SIG-M5 treated with dmso at 0.1 percent for 504 hours (cell line): Measurements from ENCODE around the gene CAMTA1.
A peak's percentile ranks its signal among the peaks of the same experiment; 100 is the strongest.

ENCODE experiments used
- DNase-seq: peaks from one replicate; lab custom pipeline; 2025; ENCODE audit not compliant: unreplicated experiment; lab: John Stamatoyannopoulos, UW

The CAMTA1 gene

GRCh38 chr1:7018826-7019225, 233.6 kb downstream of the CAMTA1 start:
- DNase-seq: no peak

- DNase-seq: no peak
Measured at GRCh38 chr1:7019510-7019909, 234.3 kb downstream of the CAMTA1 start.

DNA sequence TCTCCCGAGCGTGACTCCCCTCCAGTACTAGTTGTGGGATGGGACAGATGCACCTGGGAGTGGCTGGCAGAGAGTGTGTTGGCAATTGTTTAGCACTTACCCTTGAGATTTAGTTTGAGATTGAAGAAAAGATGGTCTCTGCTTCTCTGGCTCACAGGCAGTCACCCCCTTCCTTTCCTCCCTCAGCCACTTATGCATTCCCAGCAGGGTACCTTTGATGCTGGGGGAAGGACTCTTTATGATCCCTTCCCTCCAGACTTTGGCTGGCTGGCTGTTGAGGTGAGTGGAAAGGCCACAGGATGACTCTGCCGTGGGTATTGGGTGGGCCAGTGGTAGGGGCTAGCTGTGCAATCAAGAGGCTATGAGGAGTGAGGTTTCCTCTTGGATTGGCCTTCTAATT, 236.8 kb downstream of the CAMTA1 start:
- DNase-seq: no peak

DNA sequence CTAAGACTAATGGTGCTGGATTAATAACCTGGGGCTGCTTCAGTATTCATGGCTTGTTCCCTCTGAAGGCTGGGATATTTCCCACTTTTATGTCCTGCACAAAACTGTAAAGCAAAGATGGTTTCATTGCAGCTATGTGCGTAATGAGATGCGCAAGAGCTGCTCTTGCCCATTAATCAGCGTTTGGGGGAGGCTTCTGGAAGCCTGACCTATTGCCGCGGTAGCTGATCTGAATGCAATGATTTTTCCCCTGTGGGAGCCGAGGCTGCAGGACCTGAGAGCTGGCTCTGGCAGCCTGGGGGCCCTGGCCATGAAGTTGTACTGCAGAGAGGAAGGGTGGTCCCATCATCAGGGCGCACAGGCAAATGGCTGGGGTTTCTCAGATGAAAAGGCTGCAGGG, 239.8 kb downstream of the CAMTA1 start:
- DNase-seq: no peak

- no peak for DNase-seq
Measured at GRCh38 chr1:7026169-7026568, 240.9 kb downstream of the CAMTA1 start.

GRCh38 chr1:7032992-7033391, 247.7 kb downstream of the CAMTA1 start:
- no peak for DNase-seq

DNA sequence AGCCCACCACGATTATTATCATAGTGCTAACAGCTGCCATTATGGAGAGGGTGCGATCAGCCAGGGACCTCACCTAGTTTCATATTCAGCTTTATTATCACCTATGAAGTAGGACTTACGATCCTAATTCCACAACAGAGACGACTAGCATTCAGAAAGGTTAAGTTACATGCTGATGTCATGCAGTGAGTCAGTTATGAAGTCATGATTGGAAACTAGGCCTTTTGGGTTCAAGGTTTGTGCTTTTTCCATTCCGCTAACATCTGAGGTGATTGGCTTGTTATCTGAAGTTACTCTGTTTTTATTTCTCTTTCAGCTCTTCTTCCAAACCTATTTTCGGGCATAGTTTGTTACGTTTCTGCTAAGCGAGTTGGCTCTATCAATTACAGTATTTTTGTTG, 251.1 kb downstream of the CAMTA1 start:
- no peak for DNase-seq

GRCh38 chr1:7039590-7040220, 254.5 kb downstream of the CAMTA1 start:
- DNase-seq: no peak

- DNase-seq: no peak
Measured at GRCh38 chr1:7040969-7041695, 255.9 kb downstream of the CAMTA1 start.

DNA sequence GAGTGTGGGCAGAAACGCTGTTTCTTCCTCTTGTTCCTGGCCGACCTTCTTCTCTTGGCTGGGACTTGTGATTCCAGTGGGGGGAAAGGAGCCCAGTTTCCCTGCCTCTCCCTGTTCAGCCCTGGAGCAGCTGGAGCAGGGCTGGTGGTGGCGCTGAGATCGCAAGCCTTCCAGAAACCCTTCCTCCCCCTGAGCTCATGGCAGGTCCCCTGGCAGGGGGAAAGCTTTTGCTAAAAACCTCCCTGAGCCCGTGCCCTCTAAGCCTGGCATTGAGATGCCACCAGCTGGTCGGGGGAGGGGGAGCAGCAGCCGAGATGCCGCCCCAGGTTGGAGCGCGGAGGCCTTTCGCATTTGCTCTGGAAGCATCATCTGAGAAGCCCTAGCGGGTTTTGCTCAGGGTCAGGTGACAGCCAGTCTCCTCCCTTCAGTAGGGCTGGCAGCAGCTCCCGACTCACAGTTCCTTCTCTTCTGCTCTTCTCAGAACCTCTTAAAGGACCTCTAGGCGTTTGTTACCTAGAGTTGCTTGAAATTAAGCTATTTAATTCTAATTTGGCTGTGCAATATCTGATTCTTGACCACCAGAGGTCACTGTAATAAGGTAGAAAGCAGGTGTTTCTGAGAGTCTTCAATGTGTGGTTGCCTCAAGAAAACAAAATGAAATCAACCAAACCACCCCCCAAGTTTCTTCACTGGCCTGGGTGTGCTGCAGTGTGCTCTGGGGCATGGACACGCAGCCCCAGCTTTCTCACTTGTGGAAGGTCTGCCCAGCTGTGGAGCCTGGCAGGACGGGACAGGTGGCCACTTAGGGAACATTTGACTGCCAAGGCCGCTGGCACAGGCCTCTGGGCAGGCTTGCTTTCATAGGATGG, 257.3 kb downstream of the CAMTA1 start:
- peak; percentile 11 for DNase-seq

DNA sequence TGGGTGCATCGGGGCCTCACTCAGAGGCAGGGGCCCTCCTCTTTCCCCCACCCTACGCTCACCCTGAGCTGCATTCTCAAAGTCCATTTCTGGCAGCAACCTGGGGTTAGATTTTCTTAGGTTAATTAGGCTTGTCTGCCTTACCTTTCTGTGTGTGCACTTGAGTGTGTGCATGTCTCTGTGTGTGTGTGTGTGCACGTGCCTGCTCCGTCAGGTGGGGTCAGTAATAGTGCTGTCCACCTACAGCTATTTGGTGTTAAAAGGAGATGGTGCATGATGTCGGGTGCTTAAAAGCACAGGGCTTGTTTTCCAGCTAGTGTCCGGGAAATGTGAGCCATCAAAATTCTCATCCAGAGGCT, 257.9 kb downstream of the CAMTA1 start:
- no peak for DNase-seq

GRCh38 chr1:7043719-7044535, 258.7 kb downstream of the CAMTA1 start:
- no peak for DNase-seq

GRCh38 chr1:7045897-7046296, 260.6 kb downstream of the CAMTA1 start:
- DNase-seq: no peak

- no peak for DNase-seq
Measured at GRCh38 chr1:7046314-7046713, 261.1 kb downstream of the CAMTA1 start.

- DNase-seq: no peak
Measured at GRCh38 chr1:7046891-7047290, 261.6 kb downstream of the CAMTA1 start.

- no peak for DNase-seq
Measured at GRCh38 chr1:7047866-7048265, 262.6 kb downstream of the CAMTA1 start.

DNA sequence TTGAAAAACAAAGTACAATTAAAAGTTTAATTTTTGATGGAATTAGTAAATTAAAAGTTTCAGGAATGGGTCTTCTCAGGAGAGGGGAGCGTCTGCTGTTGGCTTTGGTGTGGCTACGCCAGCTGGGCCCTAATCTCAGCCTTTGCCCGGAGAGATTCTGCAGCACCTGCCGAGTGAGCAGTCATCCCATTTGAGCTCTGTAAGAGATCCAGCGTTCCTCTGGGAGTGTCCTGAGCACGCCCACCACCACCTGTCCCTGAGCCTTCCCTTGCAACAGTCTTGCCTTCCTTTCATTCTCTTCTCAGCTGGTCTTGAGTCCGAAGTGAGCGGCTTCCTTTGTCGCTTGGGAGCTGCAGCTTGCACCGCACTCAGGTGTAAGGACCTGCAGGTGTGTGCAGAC, 263.1 kb downstream of the CAMTA1 start:
- no peak for DNase-seq

DNA sequence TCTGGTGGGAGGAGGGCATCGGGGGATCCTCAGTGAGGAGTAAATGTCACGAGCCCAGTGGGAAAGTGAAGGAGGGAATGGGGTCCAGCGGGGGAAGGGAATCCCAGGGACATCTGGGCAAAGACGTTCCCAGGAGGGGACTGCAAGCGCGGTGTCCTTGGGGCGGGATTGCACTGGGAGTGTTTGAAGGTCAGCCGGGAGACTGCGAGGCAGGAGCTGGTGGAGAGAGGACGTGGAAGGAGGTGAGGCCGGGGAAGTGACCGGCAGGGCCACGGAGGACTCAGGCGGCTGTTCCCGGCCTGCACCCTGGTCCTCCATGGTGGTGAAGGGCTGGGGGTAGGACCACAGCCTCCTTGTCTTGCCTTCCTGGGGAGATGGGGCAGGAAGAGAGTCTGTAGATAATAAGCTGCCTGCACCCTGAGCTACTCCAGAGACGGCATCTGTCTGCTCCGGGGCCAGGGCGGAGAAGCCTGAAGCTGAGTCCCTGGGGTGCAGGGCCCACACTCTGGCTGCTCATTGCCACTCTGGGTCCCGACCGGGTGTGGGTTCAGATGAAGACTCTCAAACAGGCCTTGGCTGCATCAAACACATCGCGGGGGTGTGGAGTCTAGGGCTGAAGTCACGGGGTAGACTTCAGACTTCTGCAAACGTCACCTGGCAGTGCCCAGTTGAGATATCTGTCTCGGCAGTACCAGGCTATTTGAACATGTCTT, 264.8 kb downstream of the CAMTA1 start:
- no peak for DNase-seq

- DNase-seq: no peak
Measured at GRCh38 chr1:7050751-7051665, 265.8 kb downstream of the CAMTA1 start.
